GM10266 (cell line): ENCODE data around the gene RAB7B.

Source experiments
- DNase-seq: peaks from one replicate; pipeline ENCODE4 v3.0.0; 2012; ENCODE audit errors: extremely low spot score
- TF ChIP-seq, protein P1 (sequence below): IDR thresholded peaks from 2 replicates; pipeline ENCODE4 v1.5.1; 2012; ENCODE audit warnings: mild to moderate bottlenecking, low read depth; ENCODE audit not compliant: control insufficient read depth, insufficient read depth; ENCODE audit errors: missing control alignments

Gene RAB7B

DNA sequence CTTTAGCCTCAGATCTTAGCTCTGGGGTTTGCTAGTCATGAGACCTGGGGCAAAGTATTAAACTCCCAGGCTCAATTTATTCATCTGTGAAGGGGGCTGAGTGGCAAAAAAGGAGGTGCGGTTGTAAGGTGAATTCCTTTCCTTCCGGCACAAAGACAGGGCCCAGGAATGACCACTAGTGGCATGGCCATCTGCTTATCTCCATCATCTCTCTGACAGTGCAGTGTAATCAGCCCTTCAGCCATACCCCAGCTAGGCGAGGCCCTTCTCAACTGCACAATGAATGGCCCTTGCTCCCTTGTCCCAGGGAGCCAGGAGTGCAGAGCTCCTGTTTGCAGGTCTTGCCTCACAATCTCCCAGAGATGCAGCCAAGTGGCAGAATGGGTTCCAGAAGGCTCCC is 54.3 kb downstream of the RAB7B start:
- no peak for DNase-seq
- TF ChIP-seq, protein P1, sequence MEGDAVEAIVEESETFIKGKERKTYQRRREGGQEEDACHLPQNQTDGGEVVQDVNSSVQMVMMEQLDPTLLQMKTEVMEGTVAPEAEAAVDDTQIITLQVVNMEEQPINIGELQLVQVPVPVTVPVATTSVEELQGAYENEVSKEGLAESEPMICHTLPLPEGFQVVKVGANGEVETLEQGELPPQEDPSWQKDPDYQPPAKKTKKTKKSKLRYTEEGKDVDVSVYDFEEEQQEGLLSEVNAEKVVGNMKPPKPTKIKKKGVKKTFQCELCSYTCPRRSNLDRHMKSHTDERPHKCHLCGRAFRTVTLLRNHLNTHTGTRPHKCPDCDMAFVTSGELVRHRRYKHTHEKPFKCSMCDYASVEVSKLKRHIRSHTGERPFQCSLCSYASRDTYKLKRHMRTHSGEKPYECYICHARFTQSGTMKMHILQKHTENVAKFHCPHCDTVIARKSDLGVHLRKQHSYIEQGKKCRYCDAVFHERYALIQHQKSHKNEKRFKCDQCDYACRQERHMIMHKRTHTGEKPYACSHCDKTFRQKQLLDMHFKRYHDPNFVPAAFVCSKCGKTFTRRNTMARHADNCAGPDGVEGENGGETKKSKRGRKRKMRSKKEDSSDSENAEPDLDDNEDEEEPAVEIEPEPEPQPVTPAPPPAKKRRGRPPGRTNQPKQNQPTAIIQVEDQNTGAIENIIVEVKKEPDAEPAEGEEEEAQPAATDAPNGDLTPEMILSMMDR, result no peak

- no peak for DNase-seq
- TF ChIP-seq, protein P1, result no peak
Measured at GRCh38 chr1:205948039-205948438, 55.2 kb downstream of the RAB7B start.

GRCh38 chr1:205947024-205947423 is 56.2 kb downstream of the RAB7B start:
- TF ChIP-seq, protein P1, result no peak

DNA sequence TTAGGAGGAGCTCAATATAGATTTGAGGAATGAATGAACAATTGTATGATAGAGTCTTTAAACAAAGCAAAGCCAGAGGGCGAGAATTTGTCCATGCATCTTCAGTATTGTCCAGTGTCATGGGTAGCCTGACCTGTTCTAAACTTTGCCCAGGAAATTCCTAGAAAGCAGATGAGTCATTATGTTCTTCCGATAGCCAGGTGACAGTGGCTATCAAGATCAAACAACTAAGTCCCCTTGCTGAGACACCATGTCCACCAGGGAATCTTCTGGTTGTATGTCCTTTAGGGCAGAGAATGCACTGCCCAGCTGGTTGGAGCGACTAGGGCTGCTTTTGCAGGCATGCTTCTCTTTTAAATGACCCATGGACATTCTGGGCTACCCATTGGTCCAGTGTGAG is 58.1 kb downstream of the RAB7B start:
- DNase-seq, result no peak
- TF ChIP-seq, protein P1, result no peak

More at GRCh38 chr1:205947024-205947423, 56.2 kb downstream of the RAB7B start:
- DNase-seq, result no peak

GRCh38 chr1:205944525-205944924 is 58.7 kb downstream of the RAB7B start:
- TF ChIP-seq, protein P1, result no peak
- no peak for DNase-seq

GRCh38 chr1:205943245-205943644 is 60.0 kb downstream of the RAB7B start, which contains the start of gene SLC26A9:
Gene SLC26A9 (minus strand): TSS chr1:205943456. CDS start chr1:205935820, 7,636 bp downstream.
- no peak for DNase-seq
- TF ChIP-seq, protein P1, result no peak

- TF ChIP-seq, protein P1, result no peak
- no peak for DNase-seq
Measured at GRCh38 chr1:205942631-205943159, 60.5 kb downstream of the RAB7B start.
